ENCODE measurements around the gene UTP25. TPM values are rescaled to one million over a fixed set of nuclear protein-coding genes. Genes with fewer than 3 reads are reported as not detected.

UTP25 gene
- total and polyA plus RNA-seq, 2 donors (not counting 3 experiments of a cell fraction or from before 2014, with no cell fraction given): 6.6 to 11.7 TPM

GRCh38 chr1:209819058-209819457 lies 8.7 kb upstream of the UTP25 start:
- no peaks in the 10 kb centered on the region for H3K27me3 ChIP-seq (ENCODE audit: control insufficient read depth in 2 of 2, insufficient read depth in 2 of 2, low read length in 2 of 2)
- no peak overlapping the region for H3K9ac ChIP-seq (replicated peaks; ENCODE audit: extremely low read depth, insufficient read depth, low read length)
- peaks cover 15% of the 10 kb centered on the region for H3K4me1 ChIP-seq (ENCODE audit: control insufficient read depth, extremely low read depth, insufficient read depth, low read length)
- ChIA-PET POLR2A (no interaction called here), CTCF (interaction anchor here (6.1 kb wide), 1 partner anchor 7 kb away, joined by 109 read pairs; no protein-coding TSS in a partner anchor)
- dilution Hi-C loops (cut with MboI; ENCODE audit: extremely low pct_ligation_motif_present, low sequenced_read_pairs): no loop called here
- no peaks in the 10 kb centered on the region for H3K36me3 ChIP-seq (ENCODE audit: control insufficient read depth in 2 of 2, extremely low read depth in 1 of 2, insufficient read depth in 2 of 2, low read length in 2 of 2)
- no peak overlapping the region for H2AFZ ChIP-seq (ENCODE audit: low read depth, low read length)
- TF ChIP-seq MAX (IDR thresholded peaks at IDR 0.05; ENCODE audit: insufficient read depth, insufficient read length) (no peak), EZH2 (IDR thresholded peaks at IDR 0.05; ENCODE audit: borderline replicate concordance, low read depth, low read length, severe bottlenecking) (no peak), CTCF (IDR thresholded peaks at IDR 0.05; ENCODE audit: extremely low read depth in 1 of 2, insufficient read depth in 1 of 2, low read depth in 1 of 2, low read length in 2 of 2) (no peak), POLR2A (IDR thresholded peaks at IDR 0.05; ENCODE audit: low read depth, low read length) (no peak), POLR2AphosphoS5 (IDR thresholded peaks at IDR 0.05; ENCODE audit: insufficient read depth, low read depth, low read length) (no peak), GATA2 (IDR thresholded peaks at IDR 0.05; ENCODE audit: insufficient read depth, insufficient read length, low read depth, low read length) (no peak), MYC (IDR thresholded peaks at IDR 0.05; ENCODE audit: low read depth, low read length) (no peak), FOS (IDR thresholded peaks at IDR 0.05; ENCODE audit: borderline replicate concordance, insufficient read depth, low read length) (no peak), JUN (IDR thresholded peaks at IDR 0.05; ENCODE audit: borderline replicate concordance, insufficient read depth, insufficient read length, low read depth) (no peak)
- H3K4me2 ChIP-seq (ENCODE audit: insufficient read depth, low read length): no peak overlapping the region
- H3K9me3 ChIP-seq (replicated peaks; ENCODE audit: control insufficient read depth, insufficient read depth, low read length): no peaks in the 10 kb centered on the region
- BruUV-seq (replicated peaks): no TSS peak
- H3K79me2 ChIP-seq (ENCODE audit: control insufficient read depth, insufficient read depth, low read length): no peaks in the 10 kb centered on the region
- FAIRE-seq: no peak
- no peaks in the 10 kb centered on the region for H4K20me1 ChIP-seq (replicated peaks; ENCODE audit: control insufficient read depth, extremely low read depth, insufficient read depth, low read length)
- no peak overlapping the region for H3K27ac ChIP-seq (ENCODE audit: insufficient read depth, low read depth, low read length)
- intact Hi-C loops (cut with micrococcal nuclease): no loop called here
- no peak for DNase-seq (ENCODE audit: low read depth, low spot score)
- H3K4me3 ChIP-seq (replicated peaks in 1 of 3; ENCODE audit: insufficient read depth in 1 of 3, low read depth in 1 of 3, low read length in 3 of 3): no peak overlapping the region
- no peaks in the 10 kb centered on the region for H3K9me1 ChIP-seq (replicated peaks; ENCODE audit: control insufficient read depth, extremely low read depth, insufficient read depth, low read length)

Data from endothelial cell of umbilical vein (primary cell).